ENCODE measurements around the gene ADAM20. TPM values are rescaled to one million over a fixed set of nuclear protein-coding genes. Genes with fewer than 3 reads are reported as not detected.
"Not testable (repeated sequence)": the region's sequence is repeated elsewhere in the genome, so short reads cannot be mapped to it uniquely, and the experiment has no call there.

The ADAM20 gene
- total and polyA plus RNA-seq, 7 donors, result 0.06 to 1.1 (median 0.27) TPM

GRCh38 chr14:70514168-70515069 is 20.4 kb downstream of the ADAM20 start:
- Histone ChIP-seq H3K4me1 (no peaks in the 10 kb centered on the region), H3K27me3 (ENCODE audit: insufficient read depth in 3 of 3, low read length in 2 of 3) (no peaks in the 10 kb centered on the region), H3K27ac (no peak overlapping the region), H3K4me3 (no peak overlapping the region), H3K36me3 (ENCODE audit: insufficient read depth in 1 of 2, low read depth in 1 of 2) (peaks cover 0 to 6% of the 10 kb centered on the region in 2 donors), H3K9me3 (peaks cover 3% of the 10 kb centered on the region)
- WGBS, 3 donors, result 33 to 56% (median 54%) methylated on average over 4 of the region's 4 CpGs
- ATAC-seq (no peak), DNase-seq (no peak)
- TF ChIP-seq, protein P1, sequence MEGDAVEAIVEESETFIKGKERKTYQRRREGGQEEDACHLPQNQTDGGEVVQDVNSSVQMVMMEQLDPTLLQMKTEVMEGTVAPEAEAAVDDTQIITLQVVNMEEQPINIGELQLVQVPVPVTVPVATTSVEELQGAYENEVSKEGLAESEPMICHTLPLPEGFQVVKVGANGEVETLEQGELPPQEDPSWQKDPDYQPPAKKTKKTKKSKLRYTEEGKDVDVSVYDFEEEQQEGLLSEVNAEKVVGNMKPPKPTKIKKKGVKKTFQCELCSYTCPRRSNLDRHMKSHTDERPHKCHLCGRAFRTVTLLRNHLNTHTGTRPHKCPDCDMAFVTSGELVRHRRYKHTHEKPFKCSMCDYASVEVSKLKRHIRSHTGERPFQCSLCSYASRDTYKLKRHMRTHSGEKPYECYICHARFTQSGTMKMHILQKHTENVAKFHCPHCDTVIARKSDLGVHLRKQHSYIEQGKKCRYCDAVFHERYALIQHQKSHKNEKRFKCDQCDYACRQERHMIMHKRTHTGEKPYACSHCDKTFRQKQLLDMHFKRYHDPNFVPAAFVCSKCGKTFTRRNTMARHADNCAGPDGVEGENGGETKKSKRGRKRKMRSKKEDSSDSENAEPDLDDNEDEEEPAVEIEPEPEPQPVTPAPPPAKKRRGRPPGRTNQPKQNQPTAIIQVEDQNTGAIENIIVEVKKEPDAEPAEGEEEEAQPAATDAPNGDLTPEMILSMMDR (IDR thresholded peaks at IDR 0.05), result no peak
- intact Hi-C loops (cut with DNase I), result no loop called here

GRCh38 chr14:70498191-70498590 is 36.6 kb downstream of the ADAM20 start:
- TF ChIP-seq, protein P1 (IDR thresholded peaks at IDR 0.05), result no peak
- Histone ChIP-seq H3K4me3 (no peak overlapping the region), H3K4me1 (no peaks in the 10 kb centered on the region), H3K36me3 (ENCODE audit: insufficient read depth in 1 of 2, low read depth in 1 of 2) (no peaks in the 10 kb centered on the region), H3K9me3 (no peaks in the 10 kb centered on the region), H3K27me3 (ENCODE audit: insufficient read depth in 3 of 3, low read length in 2 of 3) (no peaks in the 10 kb centered on the region), H3K27ac (no peak overlapping the region)
- ATAC-seq (no peak), DNase-seq (no peak)
- intact Hi-C loops (cut with DNase I), result no loop called here

- Histone ChIP-seq H3K36me3 (ENCODE audit: insufficient read depth in 1 of 2, low read depth in 1 of 2) (no peaks in the 10 kb centered on the region), H3K4me3 (no peak overlapping the region), H3K27me3 (ENCODE audit: insufficient read depth in 3 of 3, low read length in 2 of 3) (no peaks in the 10 kb centered on the region), H3K9me3 (peaks cover 21% of the 10 kb centered on the region), H3K27ac (no peak overlapping the region), H3K4me1 (no peaks in the 10 kb centered on the region)
- DNase-seq (no peak), ATAC-seq (no peak)
- intact Hi-C loops (cut with DNase I), result no loop called here
- TF ChIP-seq, protein P1 (IDR thresholded peaks at IDR 0.05), result no peak
- WGBS, 3 donors, result 63 to 92% (median 75%) methylated on average over 3 of the region's 3 CpGs
Measured at GRCh38 chr14:70489579-70490200, 45.1 kb downstream of the ADAM20 start.

DNA sequence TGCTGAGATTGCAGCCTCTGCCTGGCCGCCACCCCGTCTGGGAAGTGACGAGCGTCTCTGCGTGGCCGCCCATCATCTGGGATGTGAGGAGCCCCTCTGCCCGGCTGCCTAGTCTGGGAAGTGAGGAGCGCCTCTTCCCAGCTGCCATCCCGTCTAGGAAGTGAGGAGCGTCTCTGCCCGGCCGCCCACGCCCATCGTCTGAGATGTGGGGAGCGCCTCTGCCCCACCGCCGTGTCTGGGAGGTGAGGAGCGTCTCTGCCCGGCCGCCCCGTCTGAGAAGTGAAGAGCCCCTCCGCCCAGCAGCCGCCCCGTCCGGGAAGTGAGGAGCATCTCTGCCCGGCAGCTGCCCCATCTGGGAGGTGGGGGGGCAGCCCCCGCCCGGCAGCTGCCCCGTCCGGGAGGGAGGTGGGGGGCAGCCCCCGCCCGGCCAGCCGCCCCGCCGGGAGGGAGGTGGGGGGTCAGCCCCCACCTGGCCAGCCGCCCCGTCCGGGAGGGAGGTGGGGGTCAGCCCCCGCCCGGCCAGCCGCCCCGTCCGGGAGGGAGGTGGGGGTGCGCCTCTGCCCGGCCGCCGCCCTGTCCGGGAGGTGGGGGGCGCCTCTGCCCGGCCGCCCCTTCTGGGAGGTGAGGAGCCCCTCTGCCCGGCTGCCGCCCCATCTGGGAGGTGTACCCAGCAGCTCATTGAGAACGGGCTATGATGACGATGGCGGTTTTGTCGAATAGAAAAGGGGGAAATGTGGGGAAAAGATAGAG is 57.3 kb downstream of the ADAM20 start:
- H3K9me3 ChIP-seq; ATAC-seq; H3K27ac ChIP-seq; H3K27me3 ChIP-seq (ENCODE audit: insufficient read depth in 3 of 3, low read length in 2 of 3); H3K4me1 ChIP-seq; intact Hi-C loops (cut with DNase I); H3K4me3 ChIP-seq; H3K36me3 ChIP-seq (ENCODE audit: insufficient read depth in 1 of 2, low read depth in 1 of 2): not testable (repeated sequence)
- 93 to 96% (median 94%) methylated on average over 37 to 57 of the region's 57 CpGs for WGBS, 3 donors
- peak in 1 of 2 donors; percentile 34 for DNase-seq

- H3K36me3 ChIP-seq (ENCODE audit: insufficient read depth in 1 of 2, low read depth in 1 of 2); H3K4me1 ChIP-seq; H3K4me3 ChIP-seq; DNase-seq; H3K27ac ChIP-seq; intact Hi-C loops (cut with DNase I); ATAC-seq; H3K9me3 ChIP-seq; H3K27me3 ChIP-seq (ENCODE audit: insufficient read depth in 3 of 3, low read length in 2 of 3): not testable (repeated sequence)
- WGBS, 3 donors, result 87 to 91% (median 88%) methylated on average over 11 to 13 of the region's 13 CpGs
Measured at GRCh38 chr14:70475459-70475858, 59.3 kb downstream of the ADAM20 start.
